Transverse colon (tissue), 3 donors: ENCODE results near the gene OTULIN.

Source experiments
- CTCF ChIP-seq, 5 experiments: fragments of 200-600 bp in 3 of 5; fragments of 450-650 bp in 2 of 5; sonication (generic) in 3 of 5; IDR thresholded peaks; 1 replicate in 2 of 5; 2 replicates in 3 of 5; pipeline ENCODE4 v1.5.1; 2016 to 2017; ENCODE audit warnings: antibody characterized with exemption in 5 of 5, inconsistent platforms in 3 of 5, mild to moderate bottlenecking in 2 of 5, moderate library complexity in 1 of 5
- EP300 ChIP-seq: sonication (generic); formaldehyde crosslinking; IDR thresholded peaks from one replicate; pipeline ENCODE4 v1.6.1; 2017; ENCODE audit warnings: antibody characterized with exemption, low read depth
- POLR2A ChIP-seq: fragments of 450-650 bp; IDR thresholded peaks from one replicate; pipeline ENCODE4 v1.6.1; 2016; ENCODE audit warnings: antibody characterized with exemption, mild to moderate bottlenecking, moderate library complexity

GRCh38 chr5:14713476-14714390 is 49.2 kb downstream of the OTULIN start:
- no peak for TF ChIP-seq CTCF (IDR thresholded peaks at IDR 0.05)
- no peak for TF ChIP-seq POLR2A
- no peak for TF ChIP-seq EP300
